Activated naive CD8-positive, alpha-beta T cell treated with anti-CD3 and anti-CD28 coated beads, Interleukin-2, amount 50 U/mL, for 16 hours (primary cell): Measurements from ENCODE around the gene SRP19.
"Not testable (repeated sequence)": the region's sequence is repeated elsewhere in the genome, so short reads cannot be mapped to it uniquely, and the experiment has no call there.

Experiments used
- DNase-seq: peaks from one replicate; pipeline ENCODE4 v3.0.0-alpha.2; 2020; ENCODE audit warnings: low read depth, low spot score

The SRP19 gene

GRCh38 chr5:112870966-112871365 lies 9.9 kb downstream of the SRP19 start:
- no peak for DNase-seq

GRCh38 chr5:112876362-112876761 lies 15.3 kb downstream of the SRP19 start:
- DNase-seq: no peak

DNA sequence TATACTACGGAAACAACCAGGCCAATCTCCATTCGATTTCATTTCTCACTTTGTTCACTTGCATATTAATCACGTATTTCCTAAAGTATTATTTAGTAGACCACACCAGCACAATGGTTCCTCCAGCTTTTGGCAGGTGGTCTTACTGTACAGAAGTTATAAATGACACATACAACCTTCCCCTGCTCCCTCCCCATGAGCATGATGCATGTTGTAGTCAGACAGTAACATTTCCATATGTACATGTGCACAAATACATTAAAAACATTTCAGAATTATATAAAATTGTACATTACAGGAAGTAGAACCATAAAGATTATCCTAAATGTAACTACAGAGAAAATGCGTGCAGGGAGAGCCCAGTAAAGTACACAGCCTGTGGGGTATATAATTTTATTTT lies 17.0 kb downstream of the SRP19 start:
- no peak for DNase-seq

GRCh38 chr5:112878760-112879159 lies 17.7 kb downstream of the SRP19 start:
- DNase-seq: peak; percentile 8

GRCh38 chr5:112880219-112880964 lies 19.3 kb downstream of the SRP19 start:
- no peak for DNase-seq

GRCh38 chr5:112883192-112883591 lies 22.1 kb downstream of the SRP19 start:
- no peak for DNase-seq

- no peak for DNase-seq
Measured at GRCh38 chr5:112885001-112885400, 23.9 kb downstream of the SRP19 start.

GRCh38 chr5:112886975-112887374 lies 25.9 kb downstream of the SRP19 start:
- DNase-seq: no peak

DNA sequence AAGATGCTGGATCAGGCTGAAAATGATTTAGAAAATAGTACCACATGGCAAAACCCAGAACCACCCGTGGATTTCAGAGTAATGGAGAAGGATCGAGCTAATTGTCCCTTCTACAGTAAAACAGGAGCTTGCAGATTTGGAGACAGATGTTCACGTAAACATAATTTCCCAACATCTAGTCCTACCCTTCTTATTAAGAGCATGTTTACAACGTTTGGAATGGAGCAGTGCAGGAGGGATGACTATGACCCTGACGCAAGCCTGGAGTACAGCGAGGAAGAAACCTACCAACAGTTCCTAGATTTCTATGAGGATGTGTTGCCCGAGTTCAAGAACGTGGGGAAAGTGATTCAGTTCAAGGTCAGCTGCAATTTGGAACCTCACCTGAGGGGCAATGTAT lies 31.0 kb downstream of the SRP19 start:
- not testable (repeated sequence) for DNase-seq

DNA sequence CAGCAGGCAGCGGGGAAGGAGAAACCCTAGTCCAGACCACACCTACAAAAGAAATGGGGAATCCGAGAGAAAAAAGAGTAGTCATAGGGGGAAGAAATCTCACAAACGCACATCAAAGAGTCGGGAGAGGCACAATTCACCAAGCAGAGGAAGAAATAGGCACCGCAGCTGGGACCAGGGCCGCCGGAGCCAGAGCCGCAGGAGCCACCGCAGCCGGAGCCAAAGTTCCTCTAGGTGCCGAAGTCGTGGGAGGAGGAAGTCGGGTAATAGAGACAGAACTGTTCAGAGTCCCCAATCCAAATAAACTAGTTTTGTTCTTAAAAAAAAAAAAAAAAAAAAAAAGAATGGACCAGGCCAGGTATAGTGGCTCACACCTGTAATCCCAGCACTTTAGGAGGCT lies 31.7 kb downstream of the SRP19 start:
- no peak for DNase-seq

- no peak for DNase-seq
Measured at GRCh38 chr5:112895682-112896081, 34.6 kb downstream of the SRP19 start.

GRCh38 chr5:112902561-112902960 lies 41.5 kb downstream of the SRP19 start:
- no peak for DNase-seq

GRCh38 chr5:112904996-112905395 lies 43.9 kb downstream of the SRP19 start:
- not testable (repeated sequence) for DNase-seq

DNA sequence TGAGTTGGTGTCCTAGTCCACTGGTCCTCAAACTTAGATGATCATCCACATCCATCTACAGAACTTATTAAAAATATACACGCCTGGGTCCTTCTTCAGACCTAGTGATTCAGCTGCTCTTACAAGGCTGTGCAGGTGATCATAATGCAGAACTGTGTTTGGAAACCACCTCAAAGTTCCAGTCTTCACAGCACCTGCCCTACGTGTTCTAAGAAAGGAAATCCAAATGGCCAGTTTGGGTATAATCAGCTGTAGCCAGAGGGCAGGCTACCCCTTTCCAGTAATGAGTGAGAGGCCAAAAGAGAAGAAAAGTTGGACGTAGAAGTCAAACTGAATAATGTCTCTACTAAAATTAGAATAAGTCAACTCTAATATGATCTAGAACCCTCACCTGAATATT lies 45.5 kb downstream of the SRP19 start:
- DNase-seq: no peak

DNA sequence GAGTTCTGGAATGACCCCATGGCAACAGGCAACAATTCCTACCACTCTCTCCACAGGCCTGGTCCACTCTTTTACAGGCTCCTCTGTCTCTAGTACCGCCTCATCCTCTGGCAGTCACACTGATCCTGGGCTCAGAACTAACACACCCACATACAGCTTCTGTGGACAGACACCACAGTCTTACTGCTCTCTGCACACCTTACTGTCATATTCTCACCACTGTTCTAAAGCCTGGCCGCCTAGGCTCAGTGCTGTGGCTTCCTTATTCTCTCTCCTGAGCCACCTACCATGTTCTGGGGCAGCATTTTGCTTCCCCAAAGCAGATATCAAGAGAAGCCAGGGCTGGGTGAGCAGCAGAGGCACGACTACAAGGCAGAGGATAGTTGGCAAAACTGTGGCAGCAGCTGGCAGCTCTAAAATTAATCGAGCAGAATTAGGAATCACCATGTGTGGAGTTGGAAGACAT lies 46.1 kb downstream of the SRP19 start:
- no peak for DNase-seq

GRCh38 chr5:112908854-112909253 lies 47.8 kb downstream of the SRP19 start:
- no peak for DNase-seq

DNA sequence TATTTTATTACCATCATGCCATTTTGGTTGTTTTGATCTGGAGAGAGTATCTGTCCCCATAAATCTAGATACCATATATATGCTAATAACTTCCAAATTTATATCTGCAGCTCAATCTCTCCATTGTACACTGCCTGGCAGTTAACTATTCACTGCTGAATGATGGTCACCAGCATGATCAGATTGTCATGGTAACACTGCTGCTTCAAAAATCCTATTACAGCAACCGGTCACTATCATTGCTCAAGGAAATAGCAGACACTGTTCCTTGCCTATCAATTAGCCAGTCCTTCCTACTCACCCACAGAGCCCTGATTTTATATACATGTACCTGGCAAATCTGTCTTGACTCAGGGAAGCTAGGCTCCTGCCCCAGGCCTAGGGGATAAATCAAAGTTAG lies 49.4 kb downstream of the SRP19 start:
- no peak for DNase-seq

DNA sequence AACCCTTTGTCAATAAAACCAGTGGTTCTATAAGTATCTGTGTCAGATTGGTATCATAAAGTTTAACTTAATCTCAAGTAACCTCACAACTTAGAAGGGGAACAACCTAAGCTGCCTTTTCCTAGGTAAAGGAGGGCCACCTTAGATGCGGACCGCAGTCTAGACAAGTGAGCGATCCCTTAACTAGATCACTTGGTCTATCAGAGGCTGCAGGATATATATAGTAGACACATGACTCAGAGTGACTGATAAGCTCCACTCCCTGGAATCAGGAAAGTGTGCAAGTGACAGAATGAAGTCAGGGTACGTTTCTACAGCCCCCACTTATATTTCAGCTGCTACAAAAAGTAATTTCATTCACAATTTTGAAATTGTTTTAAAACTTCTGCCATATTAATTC lies 53.5 kb downstream of the SRP19 start:
- DNase-seq: no peak

GRCh38 chr5:112915831-112916230 lies 54.7 kb downstream of the SRP19 start:
- DNase-seq: no peak

- no peak for DNase-seq
Measured at GRCh38 chr5:112917453-112917995, 56.4 kb downstream of the SRP19 start.

DNA sequence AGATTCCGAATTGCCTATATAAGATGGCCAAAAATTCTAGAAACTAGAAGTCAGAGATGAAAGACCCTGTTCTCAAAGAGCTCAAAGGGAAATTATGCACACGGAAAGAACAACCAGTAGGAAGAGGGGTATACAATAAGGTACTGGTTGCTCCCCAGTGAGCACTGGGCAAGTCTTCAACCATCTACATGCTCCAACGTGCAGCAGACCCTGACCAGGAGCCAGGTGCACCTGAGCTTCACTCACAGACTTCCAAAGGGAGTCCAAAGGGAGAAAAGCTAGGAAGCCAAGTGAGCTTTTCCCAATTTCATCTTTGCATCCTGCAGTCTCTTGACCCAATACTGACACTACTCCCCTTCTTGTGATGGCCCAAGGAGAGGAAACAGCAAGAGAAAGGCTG lies 57.0 kb downstream of the SRP19 start:
- DNase-seq: no peak

- DNase-seq: no peak
Measured at GRCh38 chr5:112918679-112919078, 57.6 kb downstream of the SRP19 start.
